Measurements from ENCODE around the gene SDF4.
"Not testable (repeated sequence)": the region's sequence is repeated elsewhere in the genome, so short reads cannot be mapped to it uniquely, and the experiment has no call there.

The SDF4 gene

DNA sequence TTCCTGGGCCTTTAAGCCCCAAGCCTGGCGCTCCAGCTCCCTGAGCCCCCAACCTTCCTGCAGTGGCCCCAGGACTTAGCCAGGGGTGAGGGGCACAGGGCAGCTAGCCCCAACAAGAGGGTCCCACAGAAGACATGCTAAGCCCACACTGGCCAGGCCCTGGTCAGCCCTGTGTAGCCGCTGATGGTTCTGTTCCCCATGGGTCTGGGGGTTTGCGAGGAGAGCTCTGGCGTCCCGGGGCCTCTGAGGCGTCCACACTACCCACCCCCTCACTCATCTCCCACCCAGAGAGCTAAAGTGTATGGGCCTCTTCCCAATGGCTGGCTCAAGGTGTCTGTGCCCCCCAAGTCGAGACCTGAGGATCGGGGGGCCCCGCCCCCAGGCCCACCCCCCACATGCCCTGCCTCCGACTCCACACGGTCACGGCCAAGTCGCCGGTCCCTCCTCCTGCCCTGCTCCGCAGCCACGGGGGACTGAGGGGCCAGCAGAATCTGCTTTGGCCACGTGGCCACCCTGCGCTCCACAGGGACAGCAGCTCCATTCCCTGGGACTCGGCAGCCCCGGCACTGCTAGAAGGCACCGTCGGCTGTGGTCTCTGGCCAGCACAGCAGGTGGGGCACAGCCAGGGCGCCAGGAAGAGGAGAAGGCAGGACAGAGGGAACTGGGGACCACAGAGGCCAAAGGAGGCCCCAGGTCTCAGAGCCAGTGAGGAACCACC lies 33.2 kb downstream of the SDF4 start:
- no peak for DNase-seq (ENCODE audit: low read depth)
- H3K4me3 ChIP-seq (ENCODE audit: control insufficient read depth, low read depth, low read length): no peak overlapping the region
- TF ChIP-seq, protein P1, sequence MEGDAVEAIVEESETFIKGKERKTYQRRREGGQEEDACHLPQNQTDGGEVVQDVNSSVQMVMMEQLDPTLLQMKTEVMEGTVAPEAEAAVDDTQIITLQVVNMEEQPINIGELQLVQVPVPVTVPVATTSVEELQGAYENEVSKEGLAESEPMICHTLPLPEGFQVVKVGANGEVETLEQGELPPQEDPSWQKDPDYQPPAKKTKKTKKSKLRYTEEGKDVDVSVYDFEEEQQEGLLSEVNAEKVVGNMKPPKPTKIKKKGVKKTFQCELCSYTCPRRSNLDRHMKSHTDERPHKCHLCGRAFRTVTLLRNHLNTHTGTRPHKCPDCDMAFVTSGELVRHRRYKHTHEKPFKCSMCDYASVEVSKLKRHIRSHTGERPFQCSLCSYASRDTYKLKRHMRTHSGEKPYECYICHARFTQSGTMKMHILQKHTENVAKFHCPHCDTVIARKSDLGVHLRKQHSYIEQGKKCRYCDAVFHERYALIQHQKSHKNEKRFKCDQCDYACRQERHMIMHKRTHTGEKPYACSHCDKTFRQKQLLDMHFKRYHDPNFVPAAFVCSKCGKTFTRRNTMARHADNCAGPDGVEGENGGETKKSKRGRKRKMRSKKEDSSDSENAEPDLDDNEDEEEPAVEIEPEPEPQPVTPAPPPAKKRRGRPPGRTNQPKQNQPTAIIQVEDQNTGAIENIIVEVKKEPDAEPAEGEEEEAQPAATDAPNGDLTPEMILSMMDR (conservative IDR thresholded peaks at IDR 0.05; ENCODE audit: control insufficient read depth, insufficient read depth, low read depth, low read length): no peak

DNA sequence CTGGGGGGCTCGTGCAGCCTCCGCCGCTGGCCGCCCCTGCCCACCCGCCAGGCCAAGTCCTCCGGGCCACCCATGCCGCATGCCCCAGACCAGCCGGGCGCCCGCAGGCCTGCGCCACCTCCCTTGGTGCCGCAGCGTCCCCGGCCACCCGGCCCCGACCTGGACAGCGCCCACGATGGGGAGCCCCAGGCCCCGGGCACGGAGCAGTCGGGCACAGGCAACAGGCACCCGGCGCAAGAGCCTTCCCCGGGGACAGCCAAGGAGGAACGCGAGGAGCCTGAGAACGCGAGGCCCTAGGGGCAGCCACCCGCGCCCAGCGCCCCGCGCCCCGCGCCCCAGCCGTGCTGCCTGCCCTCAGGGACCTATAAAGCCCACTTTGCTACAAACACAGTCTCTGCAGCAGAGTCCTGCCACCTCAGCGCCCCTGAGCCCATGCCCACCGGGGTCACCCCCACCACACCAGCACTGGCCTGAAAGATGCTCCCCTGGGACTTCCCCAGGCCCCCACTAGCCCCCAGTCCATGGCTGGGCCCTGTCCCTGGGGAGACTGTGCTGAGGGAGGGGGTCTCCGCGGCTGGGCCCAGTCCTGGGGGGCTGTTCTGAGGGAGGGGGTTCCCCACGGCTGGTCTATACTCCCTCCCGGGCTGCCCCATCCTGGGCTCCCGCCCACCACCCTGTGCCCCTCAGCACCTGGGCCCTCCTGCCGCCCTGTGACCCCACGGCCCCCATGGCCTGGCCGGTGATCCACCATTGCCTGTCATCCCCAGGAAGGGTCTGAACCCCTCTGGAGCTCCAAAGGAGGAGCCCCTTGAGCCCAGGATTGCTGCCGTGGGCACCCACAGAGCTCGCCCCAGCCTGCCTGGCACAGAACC lies 34.0 kb downstream of the SDF4 start:
- H3K4me3 ChIP-seq (ENCODE audit: control insufficient read depth, low read depth, low read length): no peak overlapping the region
- TF ChIP-seq, protein P1 (conservative IDR thresholded peaks at IDR 0.05; ENCODE audit: control insufficient read depth, insufficient read depth, low read depth, low read length): no peak
- DNase-seq (ENCODE audit: low read depth): no peak

DNA sequence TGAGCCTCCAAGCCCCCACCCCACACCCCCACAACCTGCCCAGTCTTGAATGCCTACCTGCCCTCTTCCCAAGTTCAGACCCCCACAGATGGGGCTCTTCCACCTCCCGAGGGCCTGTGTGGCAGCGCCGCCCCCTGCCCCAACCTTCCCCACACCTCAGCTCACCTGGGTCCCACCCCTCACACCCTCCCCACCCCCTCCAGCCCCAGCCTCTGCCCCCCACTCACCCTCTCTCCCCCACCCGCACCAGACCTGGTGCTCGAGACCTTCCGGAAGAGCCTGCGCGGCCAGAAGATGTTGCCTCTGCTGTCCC lies 34.7 kb downstream of the SDF4 start:
- H3K4me3 ChIP-seq (ENCODE audit: control insufficient read depth, low read depth, low read length): no peak overlapping the region
- DNase-seq (ENCODE audit: low read depth): no peak
- TF ChIP-seq, protein P1 (conservative IDR thresholded peaks at IDR 0.05; ENCODE audit: control insufficient read depth, insufficient read depth, low read depth, low read length): no peak

DNA sequence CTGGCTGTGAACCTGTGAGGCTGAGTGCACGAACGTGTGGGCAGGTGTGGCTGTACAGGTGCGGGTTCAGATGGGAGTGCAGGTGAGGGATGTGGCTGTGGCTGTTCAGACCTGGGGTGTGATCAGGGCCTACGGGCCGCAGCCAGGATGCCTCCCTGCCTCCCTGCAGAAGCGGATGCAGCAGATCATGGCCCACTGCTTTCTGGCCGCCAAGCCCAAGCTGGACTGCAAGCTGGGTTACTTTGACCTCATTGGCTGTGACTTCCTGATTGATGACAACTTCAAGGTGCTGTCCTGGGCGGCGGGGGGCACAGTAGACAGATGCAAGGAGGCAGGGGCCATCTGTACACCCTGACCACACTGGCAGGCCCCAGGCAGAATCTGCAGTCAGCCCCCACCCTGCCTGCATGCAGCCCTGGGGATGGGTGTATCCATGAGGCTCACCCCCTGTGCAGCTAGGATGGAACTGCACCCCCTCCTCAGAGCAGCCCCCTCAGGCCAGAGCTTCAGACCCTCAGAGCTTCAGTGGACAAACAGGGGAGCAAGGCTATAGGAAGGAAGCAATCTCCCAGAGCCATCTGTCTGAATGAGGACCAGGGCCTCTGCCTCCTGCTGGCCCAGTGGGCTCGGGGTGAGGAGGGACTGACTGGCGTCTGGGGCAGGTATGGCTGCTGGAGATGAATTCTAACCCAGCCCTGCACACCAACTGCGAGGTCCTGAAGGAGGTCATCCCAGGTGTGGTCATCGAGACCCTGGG lies 35.2 kb downstream of the SDF4 start:
- no peak overlapping the region for H3K4me3 ChIP-seq (ENCODE audit: control insufficient read depth, low read depth, low read length)
- no peak for DNase-seq (ENCODE audit: low read depth)
- TF ChIP-seq, protein P1 (conservative IDR thresholded peaks at IDR 0.05; ENCODE audit: control insufficient read depth, insufficient read depth, low read depth, low read length): no peak

DNA sequence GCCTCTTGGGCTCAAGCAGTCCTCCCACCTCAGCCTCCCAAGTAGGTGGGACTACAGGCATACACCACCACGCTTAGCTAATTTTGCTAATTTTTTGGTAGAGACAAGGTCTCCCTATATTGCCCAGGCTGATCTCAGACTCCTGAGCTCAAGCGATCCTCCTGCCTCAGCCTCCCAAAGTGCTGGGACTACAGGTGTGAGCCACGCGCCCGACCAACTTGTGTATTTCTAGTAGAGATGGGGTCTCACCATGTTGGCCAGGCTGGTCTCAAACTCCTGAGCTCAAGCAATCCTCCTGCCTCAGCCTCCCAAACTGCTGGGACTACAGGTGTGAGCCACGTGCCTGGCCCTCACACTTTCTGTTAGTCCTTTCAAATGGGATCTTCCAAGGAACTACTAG lies 36.1 kb downstream of the SDF4 start:
- not testable (repeated sequence) for H3K4me3 ChIP-seq (ENCODE audit: control insufficient read depth, low read depth, low read length); DNase-seq (ENCODE audit: low read depth)

DNA sequence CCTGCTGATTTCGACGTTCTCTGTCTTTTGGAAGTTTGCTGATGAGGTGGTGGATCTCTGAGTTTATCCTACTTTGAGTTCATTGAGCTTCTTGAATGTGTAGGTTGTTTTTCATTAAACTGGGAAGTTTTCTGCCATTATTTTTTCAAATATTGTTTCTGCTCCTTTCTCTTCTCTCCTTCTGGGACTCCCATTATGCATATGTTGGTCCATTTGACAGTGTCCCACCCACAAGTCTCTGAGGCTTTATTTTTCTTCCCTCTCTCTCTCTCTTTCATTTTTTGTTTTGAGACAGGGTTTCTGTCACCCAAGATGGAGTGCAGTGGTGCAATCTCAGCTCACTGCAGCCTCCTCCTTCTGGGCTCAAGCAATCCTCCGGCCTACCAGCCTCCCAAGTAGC lies 37.1 kb downstream of the SDF4 start:
- DNase-seq (ENCODE audit: low read depth): peak; percentile 6
- H3K4me3 ChIP-seq (ENCODE audit: control insufficient read depth, low read depth, low read length): no peak overlapping the region
- TF ChIP-seq, protein P1 (conservative IDR thresholded peaks at IDR 0.05; ENCODE audit: control insufficient read depth, insufficient read depth, low read depth, low read length): no peak

DNA sequence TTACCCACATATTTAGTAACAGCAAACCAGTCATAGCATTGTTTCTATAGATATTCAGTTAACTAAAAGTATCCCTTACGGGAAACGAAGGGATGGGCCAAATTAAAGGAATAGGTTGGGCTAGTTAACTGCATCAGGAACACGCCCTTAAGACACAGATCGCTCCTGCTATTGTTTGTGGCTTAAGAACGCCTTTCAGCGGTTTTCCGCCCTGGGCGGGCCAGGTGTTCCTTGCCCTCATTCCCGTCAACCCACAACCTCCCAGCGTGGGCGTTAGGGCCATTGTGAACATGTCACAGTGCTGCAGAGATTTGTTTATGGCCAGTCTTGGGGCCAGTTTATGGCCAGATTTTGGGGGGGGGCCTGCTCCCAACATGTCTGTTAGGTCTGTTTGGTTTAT lies 40.1 kb downstream of the SDF4 start:
- DNase-seq (ENCODE audit: low read depth): no peak
- no peak overlapping the region for H3K4me3 ChIP-seq (ENCODE audit: control insufficient read depth, low read depth, low read length)
- TF ChIP-seq, protein P1 (conservative IDR thresholded peaks at IDR 0.05; ENCODE audit: control insufficient read depth, insufficient read depth, low read depth, low read length): no peak
